CD4-positive, alpha-beta memory T cell (primary cell): ENCODE measurements around the gene ZNF784. TPM values are rescaled to one million over a fixed set of nuclear protein-coding genes. Genes with fewer than 3 reads are reported as not detected.

Experiments used
- CTCF ChIA-PET: fragments of 350-600 bp; sonication (Branson Sonifier 250); formaldehyde crosslinking; loops from one replicate; lab custom pipeline; 2021; ENCODE audit warnings: inconsistent platforms; ENCODE audit not compliant: partially characterized antibody; lab: Charles Lee
- POLR2A ChIA-PET: fragments of 350-600 bp; sonication (Branson Sonifier 250); formaldehyde crosslinking; loops from one replicate; lab custom pipeline; 2021; ENCODE audit not compliant: partially characterized antibody; lab: Charles Lee
- DNase-seq, 5 donors: peaks; one replicate each; pipeline versions ENCODE4 v3.0.0 to v3.0.0-alpha.2; 2020 to 2022; ENCODE audit warnings: mixed read lengths in 1 of 5
- H3K27ac ChIP-seq: one replicate; pipeline ENCODE4 v1.7.0; 2013; ENCODE audit warnings: low read depth, low read length
- H3K27me3 ChIP-seq: 2 replicates; pipeline ENCODE4 v1.7.0; 2013; ENCODE audit warnings: mild to moderate bottlenecking, low read length, moderate library complexity; ENCODE audit not compliant: insufficient read depth
- H3K36me3 ChIP-seq: 2 replicates; pipeline ENCODE4 v1.7.0; 2013; ENCODE audit warnings: mild to moderate bottlenecking, low read length, moderate library complexity; ENCODE audit not compliant: insufficient read depth
- H3K4me1 ChIP-seq: 2 replicates; pipeline ENCODE4 v1.7.0; 2013; ENCODE audit warnings: mild to moderate bottlenecking, low read length, moderate library complexity; ENCODE audit not compliant: insufficient read depth
- H3K4me3 ChIP-seq, 2 donors: one replicate each; pipeline ENCODE4 v1.7.0; 2013; ENCODE audit warnings: low read length in 2 of 2, mild to moderate bottlenecking in 1 of 2
- H3K9me3 ChIP-seq, 2 donors: one replicate each; pipeline ENCODE4 v1.7.0; 2013; ENCODE audit warnings: low read length in 2 of 2, control low read depth in 1 of 2; ENCODE audit not compliant: control insufficient read depth in 1 of 2
- H3K27ac Mint-ChIP-seq, 7 donors: one replicate each; pipeline ENCODE4 v1.8.0; 2020 to 2021; ENCODE audit warnings: mixed read lengths in 7 of 7, mild to moderate bottlenecking in 6 of 7, inconsistent platforms in 3 of 7, moderate library complexity in 3 of 7
- H3K27me3 Mint-ChIP-seq, 2 donors: one replicate each; pipeline ENCODE4 v1.8.0; 2020 to 2021; ENCODE audit warnings: mixed read lengths in 2 of 2
- H3K36me3 Mint-ChIP-seq, 2 donors: one replicate each; pipeline ENCODE4 v1.8.0; 2020 to 2021; ENCODE audit warnings: mixed read lengths in 2 of 2, inconsistent platforms in 1 of 2, mild to moderate bottlenecking in 1 of 2
- H3K4me1 Mint-ChIP-seq, 4 donors: one replicate each; pipeline ENCODE4 v1.8.0; 2020 to 2021; ENCODE audit warnings: mixed read lengths in 4 of 4, mild to moderate bottlenecking in 1 of 4
- H3K4me3 Mint-ChIP-seq, 8 donors: one replicate each; pipeline ENCODE4 v1.8.0; 2020 to 2021; ENCODE audit warnings: mixed read lengths in 8 of 8, mild to moderate bottlenecking in 7 of 8, moderate library complexity in 6 of 8, inconsistent platforms in 3 of 8
- H3K9me3 Mint-ChIP-seq, 8 donors: one replicate each; pipeline ENCODE4 v1.8.0; 2020 to 2021; ENCODE audit warnings: mixed read lengths in 8 of 8, mild to moderate bottlenecking in 5 of 8, inconsistent platforms in 3 of 8, moderate library complexity in 1 of 8
- intact Hi-C: fragments of 100-400 bp; cut with micrococcal nuclease; formaldehyde crosslinking; loops from one replicate; pipeline ENCODE4 v1.15.1; 2023
- polyA plus RNA-seq, 2 donors: library from polyadenylated mRNA; unstranded; fragments of 300-500 nt; fragmentation: Illumina TruSeq; gene quantifications; one replicate each; pipeline ENCODE4 v1.2.3, GENCODE V29; 2021
- total RNA-seq, 2 experiments: library from RNA; stranded (reverse); gene quantifications; one replicate each; pipeline ENCODE4 v1.2.3, GENCODE V29; 2021

ZNF784 gene
- total and polyA plus RNA-seq, 4 experiments from 2014 or later: 1.7 to 7.4 (median 4.7) TPM

- peak overlapping the region; percentile 100 for H3K27ac ChIP-seq
- H3K4me3 Mint-ChIP-seq: peak overlapping the region; percentile 96 to 100 (median 100)
- CTCF ChIA-PET: interaction anchor here (0.7 to 3.8 kb wide), 7 partner anchors 10 to 169 kb away, joined by 3 to 17 read pairs (median 5); partner anchors contain the start of genes ZNF784 and ZNF865
- intact Hi-C loops: loop anchor here (10.0 kb wide), 1 partner anchor 382 kb away; the partner anchor contains the start of gene PPP6R1
- peak in 1 of 5 donors; percentile 5 for DNase-seq
- no peaks in the 10 kb centered on the region for H3K36me3 ChIP-seq
- POLR2A ChIA-PET: interaction anchor here (0.7 to 9.9 kb wide), 9 partner anchors 11 to 160 kb away, joined by 3 to 91 read pairs (median 9); partner anchors contain the start of genes CCDC106, FIZ1, U2AF2 and ZNF524
- H3K27me3 ChIP-seq: no peaks in the 10 kb centered on the region
- H3K4me3 ChIP-seq: no peak overlapping the region
- peak overlapping the region; percentile 98 to 100 (median 100) for H3K27ac Mint-ChIP-seq
- no peaks in the 10 kb centered on the region for H3K27me3 Mint-ChIP-seq
- peaks cover 14 to 28% of the 10 kb centered on the region in 2 donors for H3K36me3 Mint-ChIP-seq
- peaks cover 50 to 79% (median 61%) of the 10 kb centered on the region in 4 donors for H3K4me1 Mint-ChIP-seq
- peaks cover 0 to 4% (median 0%) of the 10 kb centered on the region in 8 donors for H3K9me3 Mint-ChIP-seq
- H3K9me3 ChIP-seq: no peaks in the 10 kb centered on the region
- H3K4me1 ChIP-seq: peaks cover 60% of the 10 kb centered on the region
These were observed 12.4 kb upstream of the ZNF784 start for GRCh38 chr19:55636723-55637122.

- Mint-ChIP-seq H3K27ac (peak overlapping the region; percentile 98 to 100 (median 100)), H3K9me3 (peaks cover 0 to 4% (median 0%) of the 10 kb centered on the region in 8 donors), H3K36me3 (peaks cover 14 to 28% of the 10 kb centered on the region in 2 donors), H3K27me3 (no peaks in the 10 kb centered on the region), H3K4me3 (peak overlapping the region; percentile 96 to 100 (median 100)), H3K4me1 (peaks cover 48 to 77% (median 60%) of the 10 kb centered on the region in 4 donors)
- DNase-seq: peak in 1 of 5 donors; percentile 20
- H3K4me3 ChIP-seq: peak overlapping the region; percentile 86 to 99
- no peaks in the 10 kb centered on the region for H3K27me3 ChIP-seq
- CTCF ChIA-PET: interaction anchor here (1.1 to 3.8 kb wide), 6 partner anchors 10 to 169 kb away, joined by 4 to 17 read pairs (median 8); no protein-coding TSS in a partner anchor
- intact Hi-C loops: loop anchor here (1.0 to 10.0 kb wide), 2 partner anchors 7 to 381 kb away; partner anchors contain the start of genes PPP6R1 and ZNF581
- POLR2A ChIA-PET: interaction anchor here (1.0 to 9.9 kb wide), 13 partner anchors 10 to 518 kb away, joined by 3 to 91 read pairs (median 5); partner anchors contain the start of genes CCDC106, FIZ1, PPP1R12C and PPP6R1
- peaks cover 59% of the 10 kb centered on the region for H3K4me1 ChIP-seq
- no peaks in the 10 kb centered on the region for H3K9me3 ChIP-seq
- peak overlapping the region; percentile 100 for H3K27ac ChIP-seq
- no peaks in the 10 kb centered on the region for H3K36me3 ChIP-seq
These were observed 11.6 kb upstream of the ZNF784 start for GRCh38 chr19:55635856-55636440.

- peak overlapping the region; percentile 96 to 100 (median 100) for H3K4me3 Mint-ChIP-seq
- ChIA-PET CTCF (interaction anchor here (1.1 to 7.6 kb wide), 5 partner anchors 10 to 131 kb away, joined by 3 to 165 read pairs (median 6); no protein-coding TSS in a partner anchor), POLR2A (interaction anchor here (0.6 to 9.9 kb wide), 17 partner anchors 8 to 518 kb away, joined by 3 to 91 read pairs (median 6); partner anchors contain the start of genes CCDC106, FIZ1, ISOC2 and PPP1R12C)
- Histone ChIP-seq H3K36me3 (no peaks in the 10 kb centered on the region), H3K9me3 (no peaks in the 10 kb centered on the region), H3K4me3 (peak overlapping the region; percentile 86 to 99), H3K4me1 (peaks cover 55% of the 10 kb centered on the region), H3K27ac (peak overlapping the region; percentile 100), H3K27me3 (no peaks in the 10 kb centered on the region)
- H3K36me3 Mint-ChIP-seq: peaks cover 14 to 28% of the 10 kb centered on the region in 2 donors
- intact Hi-C loops: loop anchor here (1.0 to 10.0 kb wide), 2 partner anchors 8 to 381 kb away; partner anchors contain the start of genes PPP6R1 and ZNF581
- DNase-seq: peak in 1 of 5 donors; percentile 57
- H3K9me3 Mint-ChIP-seq: peaks cover 0 to 4% (median 0%) of the 10 kb centered on the region in 8 donors
- H3K4me1 Mint-ChIP-seq: peaks cover 46 to 74% (median 58%) of the 10 kb centered on the region in 4 donors
- H3K27me3 Mint-ChIP-seq: no peaks in the 10 kb centered on the region
- peak overlapping the region; percentile 98 to 100 (median 100) for H3K27ac Mint-ChIP-seq
These were observed 11.0 kb upstream of the ZNF784 start for GRCh38 chr19:55635334-55635717.

GRCh38 chr19:55633861-55634260, 9.5 kb upstream of the ZNF784 start:
- peaks cover 10 to 24% of the 10 kb centered on the region in 2 donors for H3K36me3 Mint-ChIP-seq
- H3K4me1 ChIP-seq: peaks cover 48% of the 10 kb centered on the region

GRCh38 chr19:55632463-55632834, 8.1 kb upstream of the ZNF784 start:
- intact Hi-C loops: loop anchor here (1.0 to 10.0 kb wide), 5 partner anchors 8 to 435 kb away; partner anchors contain the start of genes PPP6R1 and ZNF784
- H3K4me1 Mint-ChIP-seq: peaks cover 30 to 55% (median 43%) of the 10 kb centered on the region in 4 donors
- H3K27ac ChIP-seq: no peak overlapping the region

More at GRCh38 chr19:55633861-55634260, 9.5 kb upstream of the ZNF784 start:
- Mint-ChIP-seq H3K4me1 (peaks cover 38 to 63% (median 49%) of the 10 kb centered on the region in 4 donors), H3K27me3 (no peaks in the 10 kb centered on the region), H3K4me3 (peak overlapping the region in 2 of 8 donors; percentile 98 to 100), H3K27ac (peak overlapping the region in 2 of 7 donors; percentile 98 to 100), H3K9me3 (peaks cover 0 to 4% (median 0%) of the 10 kb centered on the region in 8 donors)
- H3K9me3 ChIP-seq: no peaks in the 10 kb centered on the region
- peak in 1 of 5 donors; percentile 13 for DNase-seq
- POLR2A ChIA-PET: interaction anchor here (1.2 to 9.9 kb wide), 11 partner anchors 8 to 547 kb away, joined by 3 to 91 read pairs (median 11); partner anchors contain the start of genes CCDC106, FIZ1, U2AF2 and UBE2S
- intact Hi-C loops: loop anchor here (1.0 to 10.0 kb wide), 4 partner anchors 41 to 433 kb away; partner anchors contain the start of genes EPN1, PPP6R1 and ZNF579
- CTCF ChIA-PET: interaction anchor here (0.7 to 7.6 kb wide), 21 partner anchors 9 to 545 kb away, joined by 3 to 165 read pairs (median 11); partner anchors contain the start of genes FIZ1, ISOC2, U2AF2 and ZNF524
- H3K27me3 ChIP-seq: no peaks in the 10 kb centered on the region
- H3K27ac ChIP-seq: peak overlapping the region; percentile 100
- H3K4me3 ChIP-seq: peak overlapping the region; percentile 9 to 20
- no peaks in the 10 kb centered on the region for H3K36me3 ChIP-seq

GRCh38 chr19:55626350-55626749, 2.0 kb upstream of the ZNF784 start:
- Mint-ChIP-seq H3K9me3 (no peaks in the 10 kb centered on the region), H3K27ac (peak overlapping the region; percentile 87 to 97 (median 97)), H3K27me3 (no peaks in the 10 kb centered on the region), H3K4me1 (peaks cover 25 to 43% (median 35%) of the 10 kb centered on the region in 4 donors), H3K36me3 (peaks cover 0 to 8% of the 10 kb centered on the region in 2 donors), H3K4me3 (peak overlapping the region; percentile 78 to 93 (median 84))
- Histone ChIP-seq H3K4me3 (peak overlapping the region in 1 of 2 donors; percentile 7), H3K27ac (peak overlapping the region; percentile 61), H3K36me3 (no peaks in the 10 kb centered on the region), H3K27me3 (no peaks in the 10 kb centered on the region), H3K4me1 (peaks cover 34% of the 10 kb centered on the region), H3K9me3 (no peaks in the 10 kb centered on the region)
- peak; percentile 84 to 90 (median 85) for DNase-seq
- CTCF ChIA-PET: interaction anchor here (0.8 to 9.1 kb wide), 18 partner anchors 9 to 485 kb away, joined by 3 to 94 read pairs (median 4); partner anchors contain the start of genes FIZ1, NAT14, ZNF524 and ZNF865
- intact Hi-C loops: loop anchor here (1.0 to 10.0 kb wide), 2 partner anchors 46 to 242 kb away; partner anchors contain the start of genes RPL28, TMEM238 and ZNF579
- POLR2A ChIA-PET: interaction anchor here (0.8 to 6.2 kb wide), 18 partner anchors 9 to 508 kb away, joined by 3 to 95 read pairs (median 6); partner anchors contain the start of genes FIZ1, ISOC2, KMT5C and PPP1R12C

More at GRCh38 chr19:55632463-55632834, 8.1 kb upstream of the ZNF784 start:
- Mint-ChIP-seq H3K9me3 (peaks cover 0 to 4% (median 0%) of the 10 kb centered on the region in 8 donors), H3K4me3 (peak overlapping the region; percentile 4 to 68 (median 52)), H3K27ac (peak overlapping the region; percentile 69 to 98 (median 91)), H3K36me3 (peaks cover 4 to 19% of the 10 kb centered on the region in 2 donors), H3K27me3 (no peaks in the 10 kb centered on the region)
- Histone ChIP-seq H3K9me3 (no peaks in the 10 kb centered on the region), H3K4me3 (no peak overlapping the region), H3K27me3 (no peaks in the 10 kb centered on the region), H3K4me1 (peaks cover 41% of the 10 kb centered on the region), H3K36me3 (no peaks in the 10 kb centered on the region)
- peak; percentile 85 to 95 (median 88) for DNase-seq
- POLR2A ChIA-PET: interaction anchor here (0.5 to 9.9 kb wide), 15 partner anchors 8 to 442 kb away, joined by 3 to 91 read pairs (median 5); partner anchors contain the start of genes FIZ1, U2AF2, ZNF524 and ZNF581
- CTCF ChIA-PET: interaction anchor here (0.8 to 7.6 kb wide), 27 partner anchors 9 to 569 kb away, joined by 3 to 165 read pairs (median 10); partner anchors contain the start of genes FIZ1, ISOC2, RDH13 and TMEM238
